SU-DHL-6 (cell line): ENCODE results near the gene PLCB1.
A peak's percentile ranks its signal among the peaks of the same experiment; 100 is the strongest.

ENCODE experiments used
- H2AFZ ChIP-seq: fragments of 200-600 bp; sonication (generic); 2 replicates; pipeline ENCODE4 v1.6.1; 2014; ENCODE audit warnings: low read depth, mild to moderate bottlenecking, moderate library complexity, mixed read lengths, antibody characterized with exemption, low read length; ENCODE audit not compliant: severe bottlenecking
- H3F3A ChIP-seq: fragments of 200-600 bp; shearing (Covaris generic); 2 replicates; pipeline ENCODE4 v1.6.0; 2016; ENCODE audit warnings: antibody characterized with exemption, mild to moderate bottlenecking; ENCODE audit not compliant: insufficient read depth
- H3K27ac ChIP-seq: fragments of 200-600 bp; sonication (generic); 2 replicates; pipeline ENCODE4 v1.5.1; 2016; ENCODE audit warnings: low read depth, mild to moderate bottlenecking, low read length, moderate library complexity, mixed read lengths
- H3K27me3 ChIP-seq: fragments of 200-600 bp; sonication (generic), shearing (Covaris generic); 2 replicates; pipeline ENCODE4 v1.6.0; 2014; ENCODE audit warnings: mild to moderate bottlenecking, low read length
- H3K36me3 ChIP-seq: fragments of 200-600 bp; sonication (generic); 2 replicates; pipeline ENCODE4 v1.6.1; 2014; ENCODE audit warnings: mild to moderate bottlenecking, low read length, mixed read lengths
- H3K4me2 ChIP-seq: fragments of 300-600, 200-600 bp; shearing (Covaris generic), sonication (generic); 2 replicates; pipeline ENCODE4 v1.6.0; 2014; ENCODE audit warnings: low read length, low read depth, mild to moderate bottlenecking; ENCODE audit not compliant: poor library complexity, severe bottlenecking
- H3K4me3 ChIP-seq: fragments of 200-600 bp; sonication (generic); 2 replicates; pipeline ENCODE4 v1.5.1; 2014; ENCODE audit warnings: antibody characterized with exemption, low read length, mild to moderate bottlenecking, mixed read lengths; ENCODE audit not compliant: insufficient read depth, poor library complexity, severe bottlenecking
- H3K79me2 ChIP-seq: fragments of 200-600 bp; sonication (generic); 2 replicates; pipeline ENCODE4 v1.6.1; 2014; ENCODE audit warnings: mild to moderate bottlenecking, low read length, moderate library complexity; ENCODE audit not compliant: insufficient read depth
- H3K9ac ChIP-seq: fragments of 200-600 bp; sonication (generic); 2 replicates; pipeline ENCODE4 v1.7.0; 2014; ENCODE audit warnings: mild to moderate bottlenecking, low read length
- H3K9me2 ChIP-seq: fragments of 200-600 bp; sonication (generic); replicated peaks from 2 replicates; pipeline ENCODE4 v1.6.1; 2014; ENCODE audit warnings: low read length; ENCODE audit not compliant: insufficient read depth
- H3K9me3 ChIP-seq: fragments of 200-600 bp; sonication (generic); 2 replicates; pipeline ENCODE4 v1.6.1; 2014; ENCODE audit warnings: low read length, mixed read lengths; ENCODE audit not compliant: insufficient read depth
- H4K20me1 ChIP-seq: fragments of 200-600 bp; sonication (generic); 2 replicates; pipeline ENCODE4 v1.6.1; 2014; ENCODE audit warnings: low read depth, mild to moderate bottlenecking, antibody characterized with exemption, low read length, moderate library complexity, mixed read lengths
- EZH2phosphoT487 ChIP-seq: fragments of 200-600 bp; sonication (generic), shearing (Covaris generic); conservative IDR thresholded peaks from 2 replicates; pipeline ENCODE4 v1.6.1; 2018; ENCODE audit warnings: mild to moderate bottlenecking, antibody characterized with exemption, low read length, moderate library complexity, mixed read lengths
- TF ChIP-seq, protein P1 (sequence below): fragments of 200-600 bp; sonication (generic); IDR thresholded peaks from one replicate; pipeline ENCODE4 v1.5.1; 2017; ENCODE audit warnings: antibody characterized with exemption, mild to moderate bottlenecking, low read length, moderate library complexity; ENCODE audit not compliant: insufficient read depth, poor library complexity, severe bottlenecking

Gene PLCB1

DNA sequence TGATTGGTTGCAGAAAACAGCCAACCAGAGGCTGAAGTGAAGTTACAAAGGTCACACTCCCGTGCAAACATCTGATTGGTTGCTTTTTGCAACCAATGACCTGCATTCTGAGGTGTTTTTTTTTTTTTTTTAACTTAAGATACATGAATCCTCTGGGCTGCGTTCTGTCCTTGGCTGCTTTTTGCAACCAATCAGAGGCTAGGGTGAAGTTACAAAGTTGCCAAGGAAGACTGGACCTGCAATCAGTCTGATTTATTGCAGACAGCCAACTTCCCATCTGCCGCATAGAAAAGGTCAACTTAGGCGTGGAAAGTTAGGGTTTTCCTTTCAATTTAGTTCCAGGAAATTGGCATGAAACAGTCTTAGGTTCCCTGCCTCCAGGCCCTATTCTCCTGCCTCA, 292.9 kb downstream of the PLCB1 start:
- H2AFZ ChIP-seq: no peak overlapping the region
- H3K36me3 ChIP-seq: no peaks in the 10 kb centered on the region
- TF ChIP-seq, protein P1, sequence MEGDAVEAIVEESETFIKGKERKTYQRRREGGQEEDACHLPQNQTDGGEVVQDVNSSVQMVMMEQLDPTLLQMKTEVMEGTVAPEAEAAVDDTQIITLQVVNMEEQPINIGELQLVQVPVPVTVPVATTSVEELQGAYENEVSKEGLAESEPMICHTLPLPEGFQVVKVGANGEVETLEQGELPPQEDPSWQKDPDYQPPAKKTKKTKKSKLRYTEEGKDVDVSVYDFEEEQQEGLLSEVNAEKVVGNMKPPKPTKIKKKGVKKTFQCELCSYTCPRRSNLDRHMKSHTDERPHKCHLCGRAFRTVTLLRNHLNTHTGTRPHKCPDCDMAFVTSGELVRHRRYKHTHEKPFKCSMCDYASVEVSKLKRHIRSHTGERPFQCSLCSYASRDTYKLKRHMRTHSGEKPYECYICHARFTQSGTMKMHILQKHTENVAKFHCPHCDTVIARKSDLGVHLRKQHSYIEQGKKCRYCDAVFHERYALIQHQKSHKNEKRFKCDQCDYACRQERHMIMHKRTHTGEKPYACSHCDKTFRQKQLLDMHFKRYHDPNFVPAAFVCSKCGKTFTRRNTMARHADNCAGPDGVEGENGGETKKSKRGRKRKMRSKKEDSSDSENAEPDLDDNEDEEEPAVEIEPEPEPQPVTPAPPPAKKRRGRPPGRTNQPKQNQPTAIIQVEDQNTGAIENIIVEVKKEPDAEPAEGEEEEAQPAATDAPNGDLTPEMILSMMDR: no peak
- no peak for TF ChIP-seq EZH2phosphoT487
- H3K27ac ChIP-seq: no peak overlapping the region
- no peaks in the 10 kb centered on the region for H3F3A ChIP-seq
- H3K9me3 ChIP-seq: no peaks in the 10 kb centered on the region
- no peak overlapping the region for H3K4me3 ChIP-seq
- H3K9me2 ChIP-seq: no peaks in the 10 kb centered on the region
- no peaks in the 10 kb centered on the region for H3K27me3 ChIP-seq
- H3K79me2 ChIP-seq: no peaks in the 10 kb centered on the region
- no peak overlapping the region for H3K4me2 ChIP-seq
- no peak overlapping the region for H3K9ac ChIP-seq
- H4K20me1 ChIP-seq: no peaks in the 10 kb centered on the region

DNA sequence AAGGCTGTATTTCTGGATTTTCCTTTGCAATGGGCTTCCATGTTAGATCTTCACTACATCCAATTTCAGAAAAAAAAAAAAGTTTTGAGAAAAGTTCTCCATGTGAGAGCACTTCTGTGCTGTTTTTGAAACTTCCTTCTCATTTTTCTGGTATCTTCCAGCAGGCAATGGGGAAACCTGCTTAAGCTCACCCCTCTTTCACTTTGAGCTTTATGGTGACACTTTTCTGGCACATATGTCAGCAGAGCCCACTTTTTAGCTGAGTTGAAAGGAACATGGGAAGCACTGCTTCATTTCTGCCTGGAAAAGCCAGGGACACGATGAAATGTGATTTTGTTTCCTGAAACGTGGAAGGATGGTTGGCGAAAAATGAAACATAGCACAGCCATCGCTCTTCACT, 293.7 kb downstream of the PLCB1 start:
- H4K20me1 ChIP-seq: no peaks in the 10 kb centered on the region
- no peak overlapping the region for H3K4me3 ChIP-seq
- no peaks in the 10 kb centered on the region for H3K9me3 ChIP-seq
- H3F3A ChIP-seq: no peaks in the 10 kb centered on the region
- H2AFZ ChIP-seq: no peak overlapping the region
- no peaks in the 10 kb centered on the region for H3K79me2 ChIP-seq
- no peaks in the 10 kb centered on the region for H3K36me3 ChIP-seq
- no peaks in the 10 kb centered on the region for H3K9me2 ChIP-seq
- H3K4me2 ChIP-seq: peak overlapping the region; percentile 7
- no peak overlapping the region for H3K9ac ChIP-seq
- TF ChIP-seq, protein P1: no peak
- TF ChIP-seq EZH2phosphoT487: no peak
- no peaks in the 10 kb centered on the region for H3K27me3 ChIP-seq
- H3K27ac ChIP-seq: no peak overlapping the region

DNA sequence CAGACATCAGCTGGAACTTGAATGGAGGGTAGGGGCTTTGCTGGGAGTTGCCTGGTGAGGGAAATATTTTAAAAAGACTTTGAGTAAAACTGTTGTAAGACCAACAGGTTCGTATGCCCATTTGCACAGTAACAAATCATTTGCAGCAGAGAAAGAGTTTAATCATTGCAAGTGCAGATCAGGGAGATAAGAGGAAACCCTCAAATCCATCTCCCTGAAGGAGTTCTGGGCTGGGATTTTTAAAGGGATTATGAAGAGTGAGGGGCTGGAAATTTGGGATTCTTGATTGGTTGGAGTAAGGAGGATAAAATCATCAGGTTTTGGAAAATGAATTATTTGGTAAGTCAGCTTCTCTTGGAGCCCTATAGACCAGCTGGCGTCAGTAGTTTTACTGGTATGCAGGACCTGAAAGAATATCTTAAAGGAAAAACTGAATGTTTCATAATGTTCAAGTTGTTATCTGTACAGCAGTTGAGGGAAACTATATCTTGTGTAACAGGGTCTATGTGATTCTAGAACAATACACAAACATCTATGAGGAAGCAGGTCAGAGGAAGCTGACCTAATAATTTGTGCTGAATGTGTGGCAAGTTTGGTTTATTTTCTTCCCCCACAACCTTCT, 295.5 kb downstream of the PLCB1 start:
- no peak overlapping the region for H3K9ac ChIP-seq
- H3K9me2 ChIP-seq: no peaks in the 10 kb centered on the region
- no peaks in the 10 kb centered on the region for H3K36me3 ChIP-seq
- H3K79me2 ChIP-seq: no peaks in the 10 kb centered on the region
- no peak overlapping the region for H3K4me3 ChIP-seq
- H3F3A ChIP-seq: no peaks in the 10 kb centered on the region
- TF ChIP-seq EZH2phosphoT487: no peak
- H2AFZ ChIP-seq: no peak overlapping the region
- H3K4me2 ChIP-seq: no peak overlapping the region
- no peaks in the 10 kb centered on the region for H3K9me3 ChIP-seq
- no peaks in the 10 kb centered on the region for H3K27me3 ChIP-seq
- no peak overlapping the region for H3K27ac ChIP-seq
- H4K20me1 ChIP-seq: no peaks in the 10 kb centered on the region

DNA sequence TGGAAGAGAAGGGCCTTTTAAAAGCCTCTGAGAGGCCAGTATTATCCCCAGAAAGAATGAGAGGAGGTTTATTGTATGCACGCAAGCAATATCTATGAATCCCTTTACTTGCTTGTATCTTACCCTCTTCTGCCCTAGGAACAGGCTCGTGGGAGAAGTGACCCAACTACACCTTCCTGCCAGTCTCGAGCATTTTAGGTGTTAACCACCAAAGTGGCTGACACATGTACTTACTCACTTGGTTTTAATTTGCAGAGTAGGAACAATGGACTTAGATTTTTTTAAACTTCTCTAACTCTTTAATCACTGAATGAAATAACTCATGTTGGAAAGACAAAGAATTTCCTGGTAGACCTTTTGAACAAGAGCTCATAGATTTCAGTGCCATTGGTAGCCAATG, 296.9 kb downstream of the PLCB1 start:
- Histone ChIP-seq H3K79me2 (no peaks in the 10 kb centered on the region), H2AFZ (no peak overlapping the region), H3K4me3 (no peak overlapping the region), H3F3A (no peaks in the 10 kb centered on the region), H3K9me3 (no peaks in the 10 kb centered on the region), H3K9me2 (no peaks in the 10 kb centered on the region), H4K20me1 (no peaks in the 10 kb centered on the region), H3K36me3 (no peaks in the 10 kb centered on the region), H3K27ac (no peak overlapping the region), H3K27me3 (no peaks in the 10 kb centered on the region), H3K9ac (no peak overlapping the region), H3K4me2 (no peak overlapping the region)
- TF ChIP-seq, protein P1: no peak
- TF ChIP-seq EZH2phosphoT487: no peak
